Measurements from ENCODE around the gene TNN.

DNA sequence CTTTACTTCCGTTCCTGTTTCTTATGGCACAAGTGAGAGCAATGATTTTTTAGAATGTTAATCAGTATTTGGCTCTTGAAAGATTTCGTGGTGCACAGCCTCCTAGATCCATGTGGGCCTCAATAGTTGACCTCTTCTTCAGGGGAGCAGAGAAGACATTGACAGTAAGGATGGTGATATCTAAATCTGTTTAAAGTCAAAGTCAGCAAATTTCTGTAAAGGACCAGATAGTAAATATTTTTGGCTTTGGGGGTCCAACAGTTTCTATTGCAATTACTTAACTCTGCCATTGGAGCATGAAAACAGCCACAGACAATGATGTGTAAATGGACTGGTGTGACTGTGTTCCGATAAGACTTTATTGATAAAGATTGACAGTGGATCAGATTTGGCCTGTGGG, 27.4 kb downstream of the TNN start:
- TF ChIP-seq, protein P1, sequence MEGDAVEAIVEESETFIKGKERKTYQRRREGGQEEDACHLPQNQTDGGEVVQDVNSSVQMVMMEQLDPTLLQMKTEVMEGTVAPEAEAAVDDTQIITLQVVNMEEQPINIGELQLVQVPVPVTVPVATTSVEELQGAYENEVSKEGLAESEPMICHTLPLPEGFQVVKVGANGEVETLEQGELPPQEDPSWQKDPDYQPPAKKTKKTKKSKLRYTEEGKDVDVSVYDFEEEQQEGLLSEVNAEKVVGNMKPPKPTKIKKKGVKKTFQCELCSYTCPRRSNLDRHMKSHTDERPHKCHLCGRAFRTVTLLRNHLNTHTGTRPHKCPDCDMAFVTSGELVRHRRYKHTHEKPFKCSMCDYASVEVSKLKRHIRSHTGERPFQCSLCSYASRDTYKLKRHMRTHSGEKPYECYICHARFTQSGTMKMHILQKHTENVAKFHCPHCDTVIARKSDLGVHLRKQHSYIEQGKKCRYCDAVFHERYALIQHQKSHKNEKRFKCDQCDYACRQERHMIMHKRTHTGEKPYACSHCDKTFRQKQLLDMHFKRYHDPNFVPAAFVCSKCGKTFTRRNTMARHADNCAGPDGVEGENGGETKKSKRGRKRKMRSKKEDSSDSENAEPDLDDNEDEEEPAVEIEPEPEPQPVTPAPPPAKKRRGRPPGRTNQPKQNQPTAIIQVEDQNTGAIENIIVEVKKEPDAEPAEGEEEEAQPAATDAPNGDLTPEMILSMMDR (IDR thresholded peaks at IDR 0.05): no peak
- no peak for TF ChIP-seq POLR2A (IDR thresholded peaks at IDR 0.05)
